Lower leg skin (tissue), 4 donors: Measurements from ENCODE around the gene RFNG. TPM values are rescaled to one million over a fixed set of nuclear protein-coding genes. Genes with fewer than 3 reads are reported as not detected.

ENCODE experiments used
- DNase-seq, 2 donors: peaks; one replicate each; pipeline ENCODE4 v3.0.0-alpha.2; 2019; ENCODE audit warnings: low spot score in 2 of 2
- H3K4me3 ChIP-seq: fragments of 200-600 bp; sonication (generic); 2 replicates; pipeline ENCODE4 v1.5.1; 2017; ENCODE audit warnings: mild to moderate bottlenecking, low read depth; ENCODE audit not compliant: poor library complexity, severe bottlenecking
- CTCF ChIP-seq, 3 donors: fragments of 450-650 bp; IDR thresholded peaks; one replicate each; pipeline ENCODE4 v1.5.1; 2016; ENCODE audit warnings: antibody characterized with exemption in 3 of 3, mild to moderate bottlenecking in 3 of 3, moderate library complexity in 2 of 3
- POLR2A ChIP-seq, 2 donors: fragments of 450-650 bp; IDR thresholded peaks; one replicate each; pipeline ENCODE4 v1.6.1; 2016 to 2017; ENCODE audit warnings: antibody characterized with exemption in 2 of 2, mild to moderate bottlenecking in 1 of 2, moderate library complexity in 1 of 2
- WGBS, 2 donors: methylation state at CpG; one replicate each; pipeline ENCODE4 v1.1.5; 2018; 5-methylcytosine and 5-hydroxymethylcytosine counted together
- intact Hi-C: fragments of 100-400 bp; cut with DNase I; formaldehyde crosslinking; loops from one replicate; pipeline ENCODE4 v1.15.0; 2023; ENCODE audit warnings: low total_unique reads
- total RNA-seq, 4 donors: library from RNA; depleted of rRNA; stranded (reverse); fragments of >200 nt; gene quantifications; one replicate each; pipeline ENCODE4 v1.1.0, GENCODE V29; 2016

Gene RFNG
- total RNA-seq, 4 donors from 2014 or later = 44.8 to 83.7 (median 50.9) TPM

DNA sequence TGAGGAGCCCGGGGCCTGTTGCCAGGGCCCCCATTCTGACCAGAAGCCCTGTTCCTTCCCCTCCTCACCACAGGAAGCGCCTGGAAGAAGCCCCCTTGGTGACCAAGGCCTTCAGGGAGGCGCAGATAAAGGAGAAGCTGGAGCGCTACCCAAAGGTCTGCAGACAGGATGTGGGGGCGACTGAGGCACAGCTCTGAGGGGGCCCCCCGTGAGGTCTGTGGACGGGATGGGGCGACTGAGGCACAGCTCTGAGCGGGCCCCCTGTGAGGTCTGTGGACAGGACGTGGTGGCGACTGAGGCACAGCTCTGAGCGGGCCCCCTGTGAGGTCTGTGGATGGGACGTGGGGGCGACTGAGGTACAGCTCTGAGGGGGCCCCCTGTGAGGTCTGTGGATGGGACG, 42.2 kb downstream of the RFNG start:
- no peak for DNase-seq
- intact Hi-C loops = no loop called here
- 88 to 90% methylated on average over 11 to 15 of the region's 15 CpGs for WGBS, 2 donors
- TF ChIP-seq CTCF (IDR thresholded peaks at IDR 0.05) = no peak
- no peak for TF ChIP-seq POLR2A (IDR thresholded peaks at IDR 0.05)
- no peak overlapping the region for H3K4me3 ChIP-seq

DNA sequence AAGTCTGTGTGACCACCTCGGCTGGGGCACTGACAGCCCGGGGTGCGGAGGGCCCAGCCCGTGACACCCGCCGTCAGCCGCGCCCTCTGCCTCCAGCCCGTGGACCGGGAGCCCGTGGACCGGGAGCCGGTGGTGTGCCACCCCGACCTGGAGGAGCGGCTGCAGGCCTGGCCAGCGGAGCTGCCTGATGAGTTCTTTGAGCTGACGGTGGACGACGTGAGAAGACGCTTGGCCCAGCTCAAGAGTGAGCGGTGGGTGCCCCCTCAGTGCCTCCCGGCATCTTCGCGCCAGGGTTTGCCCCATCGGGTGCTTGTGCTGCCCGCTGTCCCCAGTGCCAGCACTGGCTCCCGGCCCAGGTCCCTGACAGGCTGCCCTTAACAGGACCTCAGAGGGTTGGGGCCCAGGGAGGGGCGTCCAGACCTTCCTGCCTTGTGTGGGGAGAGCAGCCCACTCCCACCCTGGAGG, 42.6 kb downstream of the RFNG start:
- no peak for DNase-seq
- WGBS, 2 donors = 81 to 97% methylated on average over 6 to 12 of the region's 28 CpGs
- TF ChIP-seq CTCF (IDR thresholded peaks at IDR 0.05) (no peak), POLR2A (IDR thresholded peaks at IDR 0.05) (no peak)
- intact Hi-C loops = no loop called here
- no peak overlapping the region for H3K4me3 ChIP-seq

DNA sequence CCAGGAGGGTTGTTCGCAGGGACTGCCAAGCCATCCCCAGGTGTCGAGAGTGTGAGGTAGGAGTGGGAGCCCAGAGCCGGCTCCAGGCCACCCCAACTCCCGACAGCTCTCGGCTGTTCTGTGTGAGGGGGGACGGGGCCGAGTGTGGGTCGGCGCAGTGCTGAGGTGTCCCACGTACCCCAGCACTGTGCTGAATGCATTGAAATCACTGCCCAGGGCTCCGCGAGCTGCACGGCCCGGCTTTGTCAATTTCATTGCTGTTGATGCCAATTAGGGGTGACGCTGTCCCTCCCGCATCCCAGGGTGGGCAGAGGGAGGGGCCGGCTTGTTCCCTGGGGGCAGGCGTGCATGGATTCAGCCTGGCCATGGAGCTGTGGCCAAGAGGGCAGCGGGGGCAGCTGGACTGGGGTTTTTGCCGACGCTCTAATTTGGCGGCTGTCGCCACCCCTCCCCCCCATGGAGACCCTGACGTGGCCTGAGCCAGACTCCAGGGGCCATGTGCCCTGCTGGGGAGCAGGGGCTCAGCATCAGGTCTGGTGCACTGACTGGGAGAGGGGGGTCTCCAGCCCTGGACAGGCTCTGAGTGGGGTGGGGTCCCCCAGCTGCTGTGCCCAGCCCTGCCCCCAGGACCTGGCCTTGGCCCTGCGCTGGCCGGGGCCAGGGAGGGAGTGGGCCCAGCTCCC, 43.2 kb downstream of the RFNG start:
- 87 to 90% methylated on average over 17 to 24 of the region's 26 CpGs for WGBS, 2 donors
- DNase-seq = no peak
- TF ChIP-seq CTCF (IDR thresholded peaks at IDR 0.05) = no peak
- no peak for TF ChIP-seq POLR2A (IDR thresholded peaks at IDR 0.05)
- no peak overlapping the region for H3K4me3 ChIP-seq
- intact Hi-C loops = no loop called here

DNA sequence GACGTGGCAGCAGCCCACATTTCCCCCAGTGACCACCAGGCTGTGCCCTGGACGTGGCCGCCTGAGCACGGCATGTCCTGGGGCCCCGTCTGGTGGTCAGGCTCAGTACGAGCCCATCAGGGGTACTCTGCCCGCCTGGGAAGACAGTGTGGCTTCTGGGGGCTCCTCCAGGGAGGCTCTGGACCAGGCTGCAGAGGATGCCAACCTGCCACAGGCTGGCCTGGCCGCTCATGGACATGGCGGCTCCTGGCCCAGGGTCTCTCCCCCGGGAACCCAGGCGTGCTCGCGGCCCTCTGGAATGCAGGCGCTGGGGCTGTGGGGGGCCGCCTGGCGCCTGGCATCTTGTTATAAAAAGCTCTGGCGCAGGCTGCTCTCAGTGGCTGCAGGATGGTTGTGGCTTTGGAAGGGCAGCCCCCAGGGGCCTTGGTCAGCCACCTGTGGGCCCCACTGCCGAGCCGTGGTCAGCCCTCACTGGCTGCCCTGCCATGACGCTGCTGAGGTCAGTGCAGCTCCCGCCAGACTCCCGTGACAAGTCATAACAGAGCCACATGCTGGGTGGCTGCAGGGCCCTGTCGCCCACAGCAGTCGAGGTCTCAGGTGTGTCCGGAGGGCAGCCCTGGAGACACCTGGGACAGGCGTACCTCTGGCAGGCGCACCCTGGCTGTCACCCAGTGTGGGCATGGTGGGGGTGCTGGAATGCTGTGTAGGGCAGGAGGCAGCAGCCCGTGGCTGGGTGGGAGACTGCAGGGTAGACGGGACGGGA, 43.9 kb downstream of the RFNG start:
- TF ChIP-seq POLR2A (IDR thresholded peaks at IDR 0.05) = no peak
- no peak for TF ChIP-seq CTCF (IDR thresholded peaks at IDR 0.05)
- 80 to 82% methylated on average over 9 to 23 of the region's 30 CpGs for WGBS, 2 donors
- intact Hi-C loops = no loop called here
- H3K4me3 ChIP-seq = no peak overlapping the region
- no peak for DNase-seq

DNA sequence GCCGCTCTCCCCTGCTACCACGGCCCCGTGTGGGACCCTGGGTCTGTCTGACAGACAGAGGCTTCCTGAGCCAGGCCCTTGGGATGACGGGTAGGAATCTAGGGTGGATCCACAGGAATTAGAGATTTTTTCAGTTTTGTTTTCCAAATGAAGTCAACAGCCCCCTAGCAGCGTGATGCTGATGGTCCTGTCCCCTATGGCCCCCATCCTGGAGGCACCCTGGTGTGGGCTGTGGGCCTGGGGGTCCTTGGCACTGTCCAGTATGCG, 44.5 kb downstream of the RFNG start:
- DNase-seq = no peak
- 50 to 75% methylated on average over 2 to 6 of the region's 6 CpGs for WGBS, 2 donors
- no peak overlapping the region for H3K4me3 ChIP-seq
- intact Hi-C loops = no loop called here
- TF ChIP-seq POLR2A (IDR thresholded peaks at IDR 0.05) (no peak), CTCF (IDR thresholded peaks at IDR 0.05) (no peak)
